HG02973 (cell line): Measurements from ENCODE around the gene ZSCAN4.
A peak's percentile ranks its signal among the peaks of the same experiment; 100 is the strongest.

Experiments used
- ATAC-seq: cut with Tn5 transposase; IDR thresholded peaks from one replicate; pipeline ENCODE4 v1.9.1; 2021; ENCODE audit warnings: moderate library complexity; ENCODE audit not compliant: unreplicated experiment

The ZSCAN4 gene

GRCh38 chr19:57668635-57669034 is at the start of gene ZSCAN4:
ZSCAN4 (plus strand) TSS chr19:57668935; CDS start chr19:57676146, 7,211 bp downstream.
- ATAC-seq: no peak

- ATAC-seq: no peak
Observed at GRCh38 chr19:57620673-57621348, 47.9 kb upstream of the ZSCAN4 start.

- ATAC-seq: no peak
Observed at GRCh38 chr19:57623091-57623490, 45.6 kb upstream of the ZSCAN4 start.

GRCh38 chr19:57632987-57633831 is 35.5 kb upstream of the ZSCAN4 start, which contains the start of gene ZNF211:
ZNF211 (plus strand) TSS chr19:57633168; CDS start chr19:57633347, 179 bp downstream.
- ATAC-seq: peak; percentile 86

- no peak for ATAC-seq
Observed at GRCh38 chr19:57633832-57634131, 35.0 kb upstream of the ZSCAN4 start.

- no peak for ATAC-seq
Observed at GRCh38 chr19:57637379-57637778, 31.4 kb upstream of the ZSCAN4 start.

- no peak for ATAC-seq
Observed at GRCh38 chr19:57641715-57642234, 27.0 kb upstream of the ZSCAN4 start.

GRCh38 chr19:57642396-57643046 is 26.2 kb upstream of the ZSCAN4 start:
- no peak for ATAC-seq

GRCh38 chr19:57643734-57644133 is 25.0 kb upstream of the ZSCAN4 start:
- ATAC-seq: no peak

GRCh38 chr19:57648331-57649003 is 20.3 kb upstream of the ZSCAN4 start:
- no peak for ATAC-seq

GRCh38 chr19:57651654-57651996 is 17.1 kb upstream of the ZSCAN4 start:
- no peak for ATAC-seq

GRCh38 chr19:57653689-57654088 is 15.0 kb upstream of the ZSCAN4 start:
- no peak for ATAC-seq

- no peak for ATAC-seq
Observed at GRCh38 chr19:57655443-57655842, 13.3 kb upstream of the ZSCAN4 start.

- ATAC-seq: no peak
Observed at GRCh38 chr19:57656346-57656745, 12.4 kb upstream of the ZSCAN4 start.

- no peak for ATAC-seq
Observed at GRCh38 chr19:57664269-57665127, 4.2 kb upstream of the ZSCAN4 start.

GRCh38 chr19:57665261-57665806 is 3.4 kb upstream of the ZSCAN4 start:
- ATAC-seq: no peak

GRCh38 chr19:57667228-57667627 is 1.5 kb upstream of the ZSCAN4 start:
- ATAC-seq: no peak

- no peak for ATAC-seq
Observed at GRCh38 chr19:57671124-57671895, 2.6 kb downstream of the ZSCAN4 start.

GRCh38 chr19:57672466-57672865 is 3.7 kb downstream of the ZSCAN4 start:
- ATAC-seq: no peak
